HEK293 (cell line): ENCODE measurements around the gene ITPR3.

Source experiments
- CTCF ChIA-PET: fragments of 350-600 bp; formaldehyde crosslinking; extraction: SDS; loops from one replicate; lab custom pipeline; 2021; ENCODE audit warnings: antibody characterized with exemption; lab: Yijun Ruan, JAX
- POLR2A ChIA-PET: fragments of 300-600 bp; formaldehyde crosslinking; extraction: SDS; loops from one replicate; lab custom pipeline; 2020; ENCODE audit warnings: antibody characterized with exemption, inconsistent platforms; lab: Yijun Ruan, JAX
- H3K27ac ChIP-seq: fragments of 200-500 bp; sonication (Bioruptor generic); 2 replicates; pipeline ENCODE4 v1.5.1; 2014; ENCODE audit warnings: low read depth, low read length, control low read depth, inconsistent platforms; ENCODE audit errors: extremely low read depth
- H3K36me3 ChIP-seq, 2 experiments: fragments of 200-500 bp in 1 of 2; sonication (Bioruptor generic) in 1 of 2; 1 replicate in 1 of 2; 2 replicates in 1 of 2; pipeline ENCODE4 v1.5.1; 2014 to 2017; ENCODE audit warnings: inconsistent platforms in 2 of 2, low read length in 2 of 2; ENCODE audit not compliant: control insufficient read depth in 2 of 2, insufficient read depth in 1 of 2
- H3K4me1 ChIP-seq: fragments of 200-500 bp; sonication (Bioruptor generic); 2 replicates; pipeline ENCODE4 v1.5.1; 2014; ENCODE audit warnings: mild to moderate bottlenecking, low read length, inconsistent platforms; ENCODE audit not compliant: control insufficient read depth, insufficient read depth
- H3K4me3 ChIP-seq: 2 replicates; pipeline ENCODE4 v1.5.1; 2011; ENCODE audit warnings: low read depth, mild to moderate bottlenecking, control low read depth, low read length, moderate library complexity
- H3K9me3 ChIP-seq: fragments of 200-500 bp; sonication (Bioruptor generic); 2 replicates; pipeline ENCODE4 v1.5.1; 2014; ENCODE audit warnings: low read depth, low read length, inconsistent platforms; ENCODE audit not compliant: control insufficient read depth, insufficient read depth
- FEZF1 ChIP-seq: fragments of 450-650 bp; formaldehyde crosslinking; IDR thresholded peaks from 2 replicates; pipeline ENCODE4 v1.5.1; 2016; ENCODE audit warnings: missing biosample characterization, missing genetic modification characterization
- HOXC10 ChIP-seq: sonication (generic); formaldehyde crosslinking; IDR thresholded peaks from 2 replicates; pipeline ENCODE4 v1.8.1; 2023; ENCODE audit warnings: mild to moderate bottlenecking, missing genetic modification reagents
- KLF1 ChIP-seq: fragments of 450-650 bp; formaldehyde crosslinking; IDR thresholded peaks from 2 replicates; pipeline ENCODE4 v1.5.1; 2016; ENCODE audit warnings: missing biosample characterization, missing genetic modification characterization
- MZF1 ChIP-seq: fragments of 450-650 bp; formaldehyde crosslinking; IDR thresholded peaks from 2 replicates; pipeline ENCODE4 v1.5.1; 2017; ENCODE audit warnings: missing biosample characterization, missing genetic modification characterization, borderline replicate concordance
- SALL2 ChIP-seq: fragments of 450-650 bp; formaldehyde crosslinking; IDR thresholded peaks from 2 replicates; pipeline ENCODE4 v1.5.0; 2017; ENCODE audit warnings: missing biosample characterization, mild to moderate bottlenecking, missing genetic modification characterization, borderline replicate concordance
- TCF7L2 ChIP-seq: IDR thresholded peaks from 2 replicates; pipeline ENCODE4 v1.6.1; 2011; ENCODE audit warnings: low read depth, mild to moderate bottlenecking, inconsistent platforms, low read length, moderate library complexity, borderline replicate concordance
- YY1 ChIP-seq: fragments of 450-650 bp; formaldehyde crosslinking; IDR thresholded peaks from 2 replicates; pipeline ENCODE4 v1.5.1; 2018; ENCODE audit warnings: missing biosample characterization, missing genetic modification characterization
- ZBTB8A ChIP-seq: fragments of 450-650 bp; formaldehyde crosslinking; IDR thresholded peaks from 2 replicates; pipeline ENCODE4 v1.5.1; 2016; ENCODE audit warnings: missing biosample characterization, missing genetic modification characterization
- ZFHX2 ChIP-seq: fragments of 450-650 bp; formaldehyde crosslinking; conservative IDR thresholded peaks from 2 replicates; pipeline ENCODE4 v1.5.1; 2016; ENCODE audit warnings: missing biosample characterization, missing genetic modification characterization
- ZNF214 ChIP-seq: fragments of 450-650 bp; formaldehyde crosslinking; IDR thresholded peaks from 2 replicates; pipeline ENCODE4 v1.5.1; 2017; ENCODE audit warnings: missing biosample characterization, mild to moderate bottlenecking, missing genetic modification characterization, borderline replicate concordance
- ZNF341 ChIP-seq: fragments of 450-650 bp; formaldehyde crosslinking; IDR thresholded peaks from 2 replicates; pipeline ENCODE4; 2016; ENCODE audit warnings: low read depth, missing biosample characterization, missing genetic modification characterization
- ZNF37A ChIP-seq: fragments of 450-650 bp; IDR thresholded peaks from 2 replicates; pipeline ENCODE4 v1.5.1; 2018; ENCODE audit warnings: missing biosample characterization, missing genetic modification characterization
- ZNF473 ChIP-seq: fragments of 450-650 bp; formaldehyde crosslinking; IDR thresholded peaks from 2 replicates; pipeline ENCODE4 v1.5.1; 2017; ENCODE audit warnings: missing biosample characterization, missing genetic modification characterization
- ZNF544 ChIP-seq: fragments of 450-650 bp; formaldehyde crosslinking; IDR thresholded peaks from 2 replicates; pipeline ENCODE4 v1.5.0; 2017; ENCODE audit warnings: missing biosample characterization, missing genetic modification characterization
- ZNF600 ChIP-seq: fragments of 450-650 bp; formaldehyde crosslinking; IDR thresholded peaks from 2 replicates; pipeline ENCODE4 v1.5.1; 2016; ENCODE audit warnings: missing biosample characterization, missing genetic modification characterization
- ZNF626 ChIP-seq: fragments of 450-650 bp; sonication (Bioruptor Pico); formaldehyde crosslinking; IDR thresholded peaks from 2 replicates; pipeline ENCODE4 v1.5.1; 2018; ENCODE audit warnings: missing biosample characterization, missing genetic modification characterization, inconsistent platforms
- ZNF664 ChIP-seq: fragments of 450-650 bp; formaldehyde crosslinking; IDR thresholded peaks from 2 replicates; pipeline ENCODE4 v1.5.1; 2016; ENCODE audit warnings: missing biosample characterization, missing genetic modification characterization
- ZNF670 ChIP-seq: fragments of 450-650 bp; formaldehyde crosslinking; IDR thresholded peaks from 2 replicates; pipeline ENCODE4 v1.5.1; 2016; ENCODE audit warnings: missing biosample characterization, missing genetic modification characterization, low read depth
- ZNF76 ChIP-seq: fragments of 450-650 bp; formaldehyde crosslinking; IDR thresholded peaks from 2 replicates; pipeline ENCODE4; 2016; ENCODE audit warnings: low read depth, missing biosample characterization, missing genetic modification characterization, borderline replicate concordance
- ZSCAN30 ChIP-seq: fragments of 450-650 bp; IDR thresholded peaks from 2 replicates; pipeline ENCODE4 v1.5.1; 2018; ENCODE audit warnings: missing biosample characterization, mild to moderate bottlenecking, missing genetic modification characterization, moderate library complexity
- TF ChIP-seq, protein P1 (sequence below): fragments of 450-650 bp; formaldehyde crosslinking; IDR thresholded peaks from 2 replicates; pipeline ENCODE4 v1.5.1; 2016; ENCODE audit warnings: missing biosample characterization, missing genetic modification characterization
- TF ChIP-seq, protein P2 (sequence below): fragments of 450-650 bp; formaldehyde crosslinking; IDR thresholded peaks from 2 replicates; pipeline ENCODE4 v1.5.1; 2016; ENCODE audit warnings: missing biosample characterization, missing genetic modification characterization, low read depth
- TF ChIP-seq, protein P3 (sequence below): fragments of 450-650 bp; formaldehyde crosslinking; IDR thresholded peaks from 2 replicates; pipeline ENCODE4 v1.5.0; 2017; ENCODE audit warnings: missing biosample characterization, missing genetic modification characterization, borderline replicate concordance
- TF ChIP-seq, protein P4 (sequence below): fragments of 450-650 bp; formaldehyde crosslinking; IDR thresholded peaks from 2 replicates; pipeline ENCODE4 v1.5.1; 2016; ENCODE audit warnings: missing biosample characterization, missing genetic modification characterization, low read depth
- TF ChIP-seq, protein P5 (sequence below): fragments of 450-650 bp; formaldehyde crosslinking; IDR thresholded peaks from 2 replicates; pipeline ENCODE4 v1.5.1; 2016; ENCODE audit warnings: missing biosample characterization, missing genetic modification characterization

Gene ITPR3

DNA sequence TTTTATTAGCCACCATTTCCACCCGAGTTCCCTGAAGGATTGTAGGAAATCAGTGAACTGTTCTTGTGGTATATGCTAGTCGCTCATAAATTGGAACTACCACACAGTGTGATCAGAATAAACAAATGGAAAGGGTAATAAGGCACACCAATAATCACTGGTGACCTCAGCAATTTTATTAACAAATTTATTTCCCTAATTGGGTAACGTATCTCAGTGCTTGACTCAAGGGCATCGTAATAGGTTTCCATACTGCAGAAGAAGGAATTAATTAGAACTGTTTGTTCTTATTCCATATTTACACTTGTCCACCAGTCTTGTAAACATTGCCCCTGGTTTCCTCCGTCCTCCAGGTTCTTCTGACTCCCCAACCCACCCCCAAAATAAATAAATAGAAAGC lies 100.4 kb downstream of the ITPR3 start:
- Histone ChIP-seq H3K4me1 (no peaks in the 10 kb centered on the region), H3K4me3 (no peak overlapping the region), H3K27ac (no peak overlapping the region), H3K9me3 (no peaks in the 10 kb centered on the region), H3K36me3 (no peaks in the 10 kb centered on the region)
- no peak for TF ChIP-seq ZNF341
- TF ChIP-seq ZNF664 (tag by site-specific recombination) = no peak
- TF ChIP-seq, protein P1, sequence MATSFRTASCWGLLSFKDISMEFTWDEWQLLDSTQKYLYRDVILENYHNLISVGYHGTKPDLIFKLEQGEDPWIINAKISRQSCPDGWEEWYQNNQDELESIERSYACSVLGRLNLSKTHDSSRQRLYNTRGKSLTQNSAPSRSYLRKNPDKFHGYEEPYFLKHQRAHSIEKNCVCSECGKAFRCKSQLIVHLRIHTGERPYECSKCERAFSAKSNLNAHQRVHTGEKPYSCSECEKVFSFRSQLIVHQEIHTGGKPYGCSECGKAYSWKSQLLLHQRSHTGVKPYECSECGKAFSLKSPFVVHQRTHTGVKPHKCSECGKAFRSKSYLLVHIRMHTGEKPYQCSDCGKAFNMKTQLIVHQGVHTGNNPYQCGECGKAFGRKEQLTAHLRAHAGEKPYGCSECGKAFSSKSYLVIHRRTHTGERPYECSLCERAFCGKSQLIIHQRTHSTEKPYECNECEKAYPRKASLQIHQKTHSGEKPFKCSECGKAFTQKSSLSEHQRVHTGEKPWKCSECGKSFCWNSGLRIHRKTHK (tag by site-specific recombination) = no peak
- TF ChIP-seq, protein P2, sequence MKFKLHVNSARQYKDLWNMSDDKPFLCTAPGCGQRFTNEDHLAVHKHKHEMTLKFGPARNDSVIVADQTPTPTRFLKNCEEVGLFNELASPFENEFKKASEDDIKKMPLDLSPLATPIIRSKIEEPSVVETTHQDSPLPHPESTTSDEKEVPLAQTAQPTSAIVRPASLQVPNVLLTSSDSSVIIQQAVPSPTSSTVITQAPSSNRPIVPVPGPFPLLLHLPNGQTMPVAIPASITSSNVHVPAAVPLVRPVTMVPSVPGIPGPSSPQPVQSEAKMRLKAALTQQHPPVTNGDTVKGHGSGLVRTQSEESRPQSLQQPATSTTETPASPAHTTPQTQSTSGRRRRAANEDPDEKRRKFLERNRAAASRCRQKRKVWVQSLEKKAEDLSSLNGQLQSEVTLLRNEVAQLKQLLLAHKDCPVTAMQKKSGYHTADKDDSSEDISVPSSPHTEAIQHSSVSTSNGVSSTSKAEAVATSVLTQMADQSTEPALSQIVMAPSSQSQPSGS (tag by site-specific recombination) = no peak
- no peak for TF ChIP-seq FEZF1 (tag by site-specific recombination)
- TF ChIP-seq, protein P3, sequence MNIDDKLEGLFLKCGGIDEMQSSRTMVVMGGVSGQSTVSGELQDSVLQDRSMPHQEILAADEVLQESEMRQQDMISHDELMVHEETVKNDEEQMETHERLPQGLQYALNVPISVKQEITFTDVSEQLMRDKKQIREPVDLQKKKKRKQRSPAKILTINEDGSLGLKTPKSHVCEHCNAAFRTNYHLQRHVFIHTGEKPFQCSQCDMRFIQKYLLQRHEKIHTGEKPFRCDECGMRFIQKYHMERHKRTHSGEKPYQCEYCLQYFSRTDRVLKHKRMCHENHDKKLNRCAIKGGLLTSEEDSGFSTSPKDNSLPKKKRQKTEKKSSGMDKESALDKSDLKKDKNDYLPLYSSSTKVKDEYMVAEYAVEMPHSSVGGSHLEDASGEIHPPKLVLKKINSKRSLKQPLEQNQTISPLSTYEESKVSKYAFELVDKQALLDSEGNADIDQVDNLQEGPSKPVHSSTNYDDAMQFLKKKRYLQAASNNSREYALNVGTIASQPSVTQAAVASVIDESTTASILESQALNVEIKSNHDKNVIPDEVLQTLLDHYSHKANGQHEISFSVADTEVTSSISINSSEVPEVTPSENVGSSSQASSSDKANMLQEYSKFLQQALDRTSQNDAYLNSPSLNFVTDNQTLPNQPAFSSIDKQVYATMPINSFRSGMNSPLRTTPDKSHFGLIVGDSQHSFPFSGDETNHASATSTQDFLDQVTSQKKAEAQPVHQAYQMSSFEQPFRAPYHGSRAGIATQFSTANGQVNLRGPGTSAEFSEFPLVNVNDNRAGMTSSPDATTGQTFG = no peak
- TF ChIP-seq, protein P4, sequence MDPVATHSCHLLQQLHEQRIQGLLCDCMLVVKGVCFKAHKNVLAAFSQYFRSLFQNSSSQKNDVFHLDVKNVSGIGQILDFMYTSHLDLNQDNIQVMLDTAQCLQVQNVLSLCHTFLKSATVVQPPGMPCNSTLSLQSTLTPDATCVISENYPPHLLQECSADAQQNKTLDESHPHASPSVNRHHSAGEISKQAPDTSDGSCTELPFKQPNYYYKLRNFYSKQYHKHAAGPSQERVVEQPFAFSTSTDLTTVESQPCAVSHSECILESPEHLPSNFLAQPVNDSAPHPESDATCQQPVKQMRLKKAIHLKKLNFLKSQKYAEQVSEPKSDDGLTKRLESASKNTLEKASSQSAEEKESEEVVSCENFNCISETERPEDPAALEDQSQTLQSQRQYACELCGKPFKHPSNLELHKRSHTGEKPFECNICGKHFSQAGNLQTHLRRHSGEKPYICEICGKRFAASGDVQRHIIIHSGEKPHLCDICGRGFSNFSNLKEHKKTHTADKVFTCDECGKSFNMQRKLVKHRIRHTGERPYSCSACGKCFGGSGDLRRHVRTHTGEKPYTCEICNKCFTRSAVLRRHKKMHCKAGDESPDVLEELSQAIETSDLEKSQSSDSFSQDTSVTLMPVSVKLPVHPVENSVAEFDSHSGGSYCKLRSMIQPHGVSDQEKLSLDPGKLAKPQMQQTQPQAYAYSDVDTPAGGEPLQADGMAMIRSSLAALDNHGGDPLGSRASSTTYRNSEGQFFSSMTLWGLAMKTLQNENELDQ (tag by site-specific recombination) = no peak
- no peak for TF ChIP-seq MZF1 (tag by site-specific recombination)
- TF ChIP-seq KLF1 (tag by site-specific recombination) = no peak
- TF ChIP-seq ZNF544 (tag by site-specific recombination) = no peak
- TF ChIP-seq ZNF600 (tag by site-specific recombination) = no peak
- no peak for TF ChIP-seq ZNF37A (tag by site-specific recombination)
- no peak for TF ChIP-seq ZSCAN30 (tag by site-specific recombination)
- TF ChIP-seq ZNF473 = no peak
- TF ChIP-seq ZBTB8A (tag by site-specific recombination) = no peak
- no peak for TF ChIP-seq ZNF214 (tag by site-specific recombination)
- TF ChIP-seq ZNF670 = no peak
- ChIA-PET CTCF (interaction anchor here (1.0 to 3.6 kb wide), 5 partner anchors 10 to 316 kb away, joined by 3 to 18 read pairs (median 6); partner anchors contain the start of gene UQCC2), POLR2A (interaction anchor here (1.2 to 2.3 kb wide), 2 partner anchors 10 kb away, joined by 5 to 13 read pairs; partner anchors contain the start of gene UQCC2)

DNA sequence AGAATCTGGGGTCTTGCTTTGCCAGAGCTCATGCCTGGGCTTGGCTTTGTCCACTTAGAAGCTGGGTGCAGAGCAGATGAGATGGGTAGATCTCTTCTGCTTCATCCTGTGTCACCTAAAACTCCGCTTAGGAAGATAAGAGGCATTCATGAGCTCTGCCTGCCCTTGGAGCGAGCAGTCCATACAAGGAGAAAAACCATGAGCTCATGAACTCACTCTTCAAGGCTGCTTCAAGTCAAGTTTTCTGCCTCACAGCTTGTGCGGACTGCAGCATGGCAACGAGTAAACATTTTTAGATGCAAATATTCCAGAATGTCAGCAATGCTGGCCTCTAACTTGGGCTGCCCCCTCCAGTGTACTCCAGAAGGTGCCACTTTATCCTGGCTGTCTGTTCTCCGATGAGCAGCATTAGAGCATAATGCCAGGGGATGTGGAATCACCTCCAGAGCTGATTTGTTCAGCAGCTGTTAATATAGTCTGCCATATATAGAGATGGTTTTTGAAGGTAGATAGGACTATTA lies 101.0 kb downstream of the ITPR3 start:
- H3K36me3 ChIP-seq = no peaks in the 10 kb centered on the region
- H3K9me3 ChIP-seq = no peaks in the 10 kb centered on the region
- POLR2A ChIA-PET = interaction anchor here (2.3 kb wide), 1 partner anchor 11 kb away, joined by 13 read pairs; the partner anchor contains the start of gene UQCC2
- no peak overlapping the region for H3K27ac ChIP-seq
- CTCF ChIA-PET = interaction anchor here (1.0 to 3.6 kb wide), 4 partner anchors 11 to 315 kb away, joined by 3 to 18 read pairs (median 5); partner anchors contain the start of gene UQCC2
- H3K4me3 ChIP-seq = no peak overlapping the region
- H3K4me1 ChIP-seq = no peaks in the 10 kb centered on the region
- TF ChIP-seq HOXC10 = no peak
- no peak for TF ChIP-seq SALL2 (tag by site-specific recombination)
- TF ChIP-seq ZNF76 = no peak
- TF ChIP-seq ZNF626 (tag by site-specific recombination) = no peak
- no peak for TF ChIP-seq ZFHX2 (tag by site-specific recombination)
- TF ChIP-seq, protein P5, sequence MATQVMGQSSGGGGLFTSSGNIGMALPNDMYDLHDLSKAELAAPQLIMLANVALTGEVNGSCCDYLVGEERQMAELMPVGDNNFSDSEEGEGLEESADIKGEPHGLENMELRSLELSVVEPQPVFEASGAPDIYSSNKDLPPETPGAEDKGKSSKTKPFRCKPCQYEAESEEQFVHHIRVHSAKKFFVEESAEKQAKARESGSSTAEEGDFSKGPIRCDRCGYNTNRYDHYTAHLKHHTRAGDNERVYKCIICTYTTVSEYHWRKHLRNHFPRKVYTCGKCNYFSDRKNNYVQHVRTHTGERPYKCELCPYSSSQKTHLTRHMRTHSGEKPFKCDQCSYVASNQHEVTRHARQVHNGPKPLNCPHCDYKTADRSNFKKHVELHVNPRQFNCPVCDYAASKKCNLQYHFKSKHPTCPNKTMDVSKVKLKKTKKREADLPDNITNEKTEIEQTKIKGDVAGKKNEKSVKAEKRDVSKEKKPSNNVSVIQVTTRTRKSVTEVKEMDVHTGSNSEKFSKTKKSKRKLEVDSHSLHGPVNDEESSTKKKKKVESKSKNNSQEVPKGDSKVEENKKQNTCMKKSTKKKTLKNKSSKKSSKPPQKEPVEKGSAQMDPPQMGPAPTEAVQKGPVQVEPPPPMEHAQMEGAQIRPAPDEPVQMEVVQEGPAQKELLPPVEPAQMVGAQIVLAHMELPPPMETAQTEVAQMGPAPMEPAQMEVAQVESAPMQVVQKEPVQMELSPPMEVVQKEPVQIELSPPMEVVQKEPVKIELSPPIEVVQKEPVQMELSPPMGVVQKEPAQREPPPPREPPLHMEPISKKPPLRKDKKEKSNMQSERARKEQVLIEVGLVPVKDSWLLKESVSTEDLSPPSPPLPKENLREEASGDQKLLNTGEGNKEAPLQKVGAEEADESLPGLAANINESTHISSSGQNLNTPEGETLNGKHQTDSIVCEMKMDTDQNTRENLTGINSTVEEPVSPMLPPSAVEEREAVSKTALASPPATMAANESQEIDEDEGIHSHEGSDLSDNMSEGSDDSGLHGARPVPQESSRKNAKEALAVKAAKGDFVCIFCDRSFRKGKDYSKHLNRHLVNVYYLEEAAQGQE (tag by site-specific recombination) = no peak
- TF ChIP-seq YY1 (tag by site-specific recombination) = no peak
- no peak for TF ChIP-seq TCF7L2
